ENCODE data around the gene ROBO3. TPM values are rescaled to one million over a fixed set of nuclear protein-coding genes. Genes with fewer than 3 reads are reported as not detected.

ROBO3 gene
- total and polyA plus RNA-seq, 2 of the 8 experiments (the other 6 are each of a cell fraction or from before 2014, with no cell fraction given), result 12.1 to 24.6 TPM

DNA sequence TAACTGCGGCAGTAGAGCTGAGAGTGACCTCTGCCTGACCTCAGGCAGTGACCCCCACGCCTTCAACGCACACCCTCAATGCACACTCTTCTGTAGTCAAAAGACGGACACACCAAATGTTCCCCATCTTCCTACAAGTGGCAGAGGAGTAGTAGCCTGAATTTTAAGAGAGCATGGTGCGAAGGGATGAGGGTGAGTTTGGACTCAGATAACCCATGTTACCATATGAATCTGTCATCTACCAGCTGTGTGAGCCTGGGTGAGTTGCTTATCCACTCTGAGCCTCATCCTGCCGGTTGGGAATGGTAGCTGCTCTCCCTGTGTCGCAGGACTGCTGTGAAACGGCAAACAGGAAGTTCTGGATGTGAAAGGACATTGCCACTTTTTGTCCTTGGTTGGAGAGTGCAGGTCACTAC is 20.6 kb upstream of the ROBO3 start:
- Histone ChIP-seq H3K23ac (ENCODE audit: insufficient read length) (no peak overlapping the region), H3K79me1 (ENCODE audit: low read depth, low read length) (no peaks in the 10 kb centered on the region), H4K91ac (replicated peaks; ENCODE audit: insufficient read length, low read length) (no peak overlapping the region), H3K23me2 (ENCODE audit: low read depth, low read length) (peaks cover 2% of the 10 kb centered on the region; the same call in 1 of the 2 replicates), H2AK5ac (ENCODE audit: low read depth, low read length) (no peak overlapping the region), H3K18ac (ENCODE audit: extremely low read depth, low read length) (no peak overlapping the region), H4K5ac (ENCODE audit: insufficient read length, low read depth, low read length) (no peak overlapping the region), H4K8ac (ENCODE audit: extremely low read depth, insufficient read depth, low read length) (no peak overlapping the region), H4K20me1 (replicated peaks in 1 of 2; ENCODE audit: control insufficient read depth in 1 of 2, insufficient read depth in 2 of 2, low read length in 2 of 2) (peaks cover 14 to 26% of the 10 kb centered on the region in 2 experiments), H3K79me2 (ENCODE audit: control insufficient read depth in 1 of 2, insufficient read depth in 2 of 2, low read length in 2 of 2) (no peaks in the 10 kb centered on the region), H2AFZ (ENCODE audit: low read length) (no peak overlapping the region), H3K56ac (replicated peaks; ENCODE audit: insufficient read length, low read depth, low read length) (no peak overlapping the region), H3K4ac (replicated peaks; ENCODE audit: insufficient read length, low read depth, low read length) (no peak overlapping the region), H3K27me3 (replicated peaks in 1 of 4; ENCODE audit: control insufficient read depth in 3 of 4, extremely low read depth in 1 of 4, insufficient read depth in 3 of 4, low read length in 3 of 4) (peaks cover 87 to 99% (median 94%) of the 10 kb centered on the region in 4 experiments), H2BK120ac (replicated peaks; ENCODE audit: low read depth, low read length) (no peak overlapping the region), H2BK5ac (ENCODE audit: low read depth, low read length) (no peak overlapping the region), H3K4me2 (ENCODE audit: insufficient read depth in 1 of 2, low read depth in 2 of 2, low read length in 2 of 2) (peak overlapping the region; percentile 23 to 32; a peak in 2 of 4 replicates), H3K9ac (replicated peaks in 1 of 4; ENCODE audit: extremely low read depth in 1 of 4, low read depth in 3 of 4, low read length in 3 of 4) (no peak overlapping the region), H3K27ac (ENCODE audit: low read depth, low read length) (no peak overlapping the region), H3K14ac (ENCODE audit: insufficient read length) (no peak overlapping the region), H3K9me3 (ENCODE audit: insufficient read depth in 2 of 2, low read depth in 1 of 2, low read length in 1 of 2) (no peaks in the 10 kb centered on the region), H3K4me3 (ENCODE audit: extremely low read depth in 1 of 4, insufficient read depth in 2 of 4, low read depth in 3 of 4, low read length in 4 of 4) (no peak overlapping the region), H2BK12ac (ENCODE audit: low read depth, low read length) (no peak overlapping the region), H2BK15ac (ENCODE audit: low read length) (no peak overlapping the region), H2BK20ac (ENCODE audit: low read length) (no peak overlapping the region), H3K4me1 (replicated peaks in 1 of 4; ENCODE audit: control insufficient read depth in 3 of 4, insufficient read depth in 4 of 4, low read length in 3 of 4) (peaks cover 3 to 23% (median 4%) of the 10 kb centered on the region in 4 experiments; a peak in 6 of 7 replicates), H3K36me3 (ENCODE audit: control insufficient read depth in 2 of 4, insufficient read depth in 4 of 4, low read length in 3 of 4) (no peaks in the 10 kb centered on the region; a peak in 1 of 8 replicates)
- 22% methylated on average over 8 of the region's 8 CpGs; no CpG with 5 or more reads in 1 of the 2 experiments for WGBS, 2 experiments (ENCODE audit: extremely low coverage in 1 of 2, insufficient coverage in 1 of 2, insufficient read length in 1 of 2, insufficient replicate concordance in 2 of 2, low coverage in 1 of 2, low lambda C conversion rate in 2 of 2, missing lambda C conversion rate in 1 of 2)
- DNase-seq (ENCODE audit: low read depth in 1 of 2, low spot score in 2 of 2) (no peak), FAIRE-seq (no peak)
- TF ChIP-seq SP4 (IDR thresholded peaks at IDR 0.05; ENCODE audit: low read length) (no peak), SUZ12 (IDR thresholded peaks at IDR 0.05; ENCODE audit: low read length) (peak; percentile 53; the same call in 1 of the 2 replicates), EZH2 (IDR thresholded peaks at IDR 0.05; ENCODE audit: low read depth, low read length, severe bottlenecking) (peak; percentile 65), TEAD4 (IDR thresholded peaks at IDR 0.05; ENCODE audit: low read depth, low read length) (no peak)
- CTCF ChIA-PET (ENCODE audit: partially characterized antibody), result interaction anchor here (0.6 to 2.9 kb wide), 14 partner anchors 9 to 560 kb away, joined by 3 to 23 read pairs (median 4); partner anchors contain the start of gene ROBO3
- POLR2A ChIA-PET (ENCODE audit: partially characterized antibody), result interaction anchor here (0.7 to 1.9 kb wide), 3 partner anchors 15 to 95 kb away, joined by 3 to 5 read pairs (median 3); partner anchors contain the start of gene MSANTD2

All from H1 (cell line).